ENCODE data around the gene TREH. TPM values are rescaled to one million over a fixed set of nuclear protein-coding genes. Genes with fewer than 3 reads are reported as not detected.
"Not testable (repeated sequence)": the region's sequence is repeated elsewhere in the genome, so short reads cannot be mapped to it uniquely, and the experiment has no call there.

Gene TREH
- total RNA-seq, 2 experiments from 2014 or later, result not detected

- POLR2A ChIA-PET, result interaction anchor here (0.8 kb wide), 1 partner anchor 36 kb away, joined by 3 read pairs; no protein-coding TSS in a partner anchor
- CTCF ChIA-PET, result interaction anchor here (0.6 kb wide), 1 partner anchor 12 kb away, joined by 6 read pairs; no protein-coding TSS in a partner anchor
Measured at GRCh38 chr11:118622376-118623268, 56.8 kb downstream of the TREH start.

- ChIA-PET POLR2A (no interaction called here), CTCF (interaction anchor here (0.6 to 1.4 kb wide), 2 partner anchors 12 to 27 kb away, joined by 3 to 6 read pairs; no protein-coding TSS in a partner anchor)
Measured at GRCh38 chr11:118621784-118622375, 57.6 kb downstream of the TREH start.

- CTCF ChIA-PET, result interaction anchor here (0.7 to 1.4 kb wide), 3 partner anchors 26 to 364 kb away, joined by 3 read pairs; no protein-coding TSS in a partner anchor
- POLR2A ChIA-PET, result no interaction called here
Measured at GRCh38 chr11:118621071-118621783, 58.2 kb downstream of the TREH start.

GRCh38 chr11:118620529-118621070 is 58.9 kb downstream of the TREH start:
- POLR2A ChIA-PET, result interaction anchor here (0.6 kb wide), 1 partner anchor 37 kb away, joined by 4 read pairs; no protein-coding TSS in a partner anchor
- CTCF ChIA-PET, result interaction anchor here (0.8 to 1.6 kb wide), 3 partner anchors 9 to 39 kb away, joined by 3 to 5 read pairs (median 3); no protein-coding TSS in a partner anchor

GRCh38 chr11:118619444-118620197 is 59.8 kb downstream of the TREH start:
- POLR2A ChIA-PET, result no interaction called here
- CTCF ChIA-PET, result interaction anchor here (1.6 kb wide), 1 partner anchor 8 kb away, joined by 5 read pairs; no protein-coding TSS in a partner anchor

- ChIA-PET POLR2A (no interaction called here), CTCF (interaction anchor here (1.0 to 1.6 kb wide), 3 partner anchors 7 to 12 kb away, joined by 3 to 5 read pairs (median 4); partner anchors contain the start of gene PHLDB1)
Measured at GRCh38 chr11:118618991-118619375, 60.5 kb downstream of the TREH start.

GRCh38 chr11:118618115-118618990 is 61.1 kb downstream of the TREH start:
- POLR2A ChIA-PET, result no interaction called here

GRCh38 chr11:118615976-118616371 is 63.5 kb downstream of the TREH start:
- CTCF ChIA-PET, result no interaction called here
- POLR2A ChIA-PET, result no interaction called here

More at GRCh38 chr11:118618115-118618990, 61.1 kb downstream of the TREH start:
- CTCF ChIA-PET, result interaction anchor here (1.0 to 1.5 kb wide), 2 partner anchors 9 to 12 kb away, joined by 3 to 4 read pairs; partner anchors contain the start of gene PHLDB1

- ChIA-PET POLR2A (no interaction called here), CTCF (no interaction called here)
Measured at GRCh38 chr11:118615282-118615975, 64.0 kb downstream of the TREH start.

- POLR2A ChIA-PET, result no interaction called here
- CTCF ChIA-PET, result interaction anchor here (1.8 kb wide), 1 partner anchor 11 kb away, joined by 6 read pairs; no protein-coding TSS in a partner anchor
Measured at GRCh38 chr11:118614511-118614910, 64.9 kb downstream of the TREH start.

- CTCF ChIA-PET, result interaction anchor here (0.7 to 2.3 kb wide), 5 partner anchors 7 to 162 kb away, joined by 3 to 7 read pairs (median 5); no protein-coding TSS in a partner anchor
- POLR2A ChIA-PET, result no interaction called here
Measured at GRCh38 chr11:118612378-118612777, 67.1 kb downstream of the TREH start.

GRCh38 chr11:118611433-118611795 is 68.0 kb downstream of the TREH start:
- CTCF ChIA-PET, result interaction anchor here (0.6 to 2.3 kb wide), 5 partner anchors 8 to 77 kb away, joined by 3 to 7 read pairs (median 3); no protein-coding TSS in a partner anchor
- POLR2A ChIA-PET, result not testable (repeated sequence)

GRCh38 chr11:118610773-118611432 is 68.5 kb downstream of the TREH start:
- POLR2A ChIA-PET, result interaction anchor here (0.8 kb wide), 1 partner anchor 491 kb away, joined by 3 read pairs; no protein-coding TSS in a partner anchor
- CTCF ChIA-PET, result interaction anchor here (0.6 to 1.3 kb wide), 8 partner anchors 9 to 346 kb away, joined by 3 to 6 read pairs (median 3); no protein-coding TSS in a partner anchor

GRCh38 chr11:118610225-118610772 is 69.2 kb downstream of the TREH start:
- ChIA-PET CTCF (interaction anchor here (0.6 to 1.3 kb wide), 7 partner anchors 12 to 347 kb away, joined by 3 to 6 read pairs (median 3); no protein-coding TSS in a partner anchor), POLR2A (interaction anchor here (0.7 to 0.8 kb wide), 2 partner anchors 492 to 585 kb away, joined by 3 to 5 read pairs; no protein-coding TSS in a partner anchor)

- ChIA-PET POLR2A (interaction anchor here (0.6 to 0.7 kb wide), 3 partner anchors 260 to 584 kb away, joined by 3 to 5 read pairs (median 3); no protein-coding TSS in a partner anchor), CTCF (interaction anchor here (0.5 to 6.5 kb wide), 14 partner anchors 9 to 391 kb away, joined by 3 to 61 read pairs (median 3); no protein-coding TSS in a partner anchor)
Measured at GRCh38 chr11:118609380-118610224, 69.8 kb downstream of the TREH start.

All from activated CD8-positive, alpha-beta memory T cell treated with anti-CD3 and anti-CD28 coated beads for 36 hours (primary cell).